GM12891 (cell line): Measurements from ENCODE around the gene MAPK1.

Experiments
- DNase-seq: peaks from one replicate; pipeline ENCODE4 v3.0.0; 2011; ENCODE audit warnings: low spot score; ENCODE audit not compliant: insufficient read length
- FAIRE-seq: peaks from 2 replicates; lab custom pipeline; 2011; peaks lifted over from hg19 to GRCh38; lab: Jason Lieb, UNC
- PAX5 ChIP-seq: IDR thresholded peaks from 2 replicates; pipeline ENCODE4 v1.6.1; 2011; ENCODE audit warnings: low read length, moderate library complexity, mild to moderate bottlenecking; ENCODE audit not compliant: insufficient read depth, severe bottlenecking
- POLR2A ChIP-seq: IDR thresholded peaks from 2 replicates; pipeline ENCODE4 v1.6.1; 2011; ENCODE audit warnings: low read depth, low read length, control low read depth
- POLR2AphosphoS5 ChIP-seq: IDR thresholded peaks from 2 replicates; pipeline ENCODE4 v1.6.1; 2011; ENCODE audit warnings: low read depth, low read length, control low read depth
- POU2F2 ChIP-seq: IDR thresholded peaks from 2 replicates; pipeline ENCODE4 v1.6.1; 2011; ENCODE audit warnings: low read depth, mild to moderate bottlenecking, control low read depth, low read length, moderate library complexity
- SPI1 ChIP-seq: IDR thresholded peaks from 2 replicates; pipeline ENCODE4 v1.6.1; 2011; ENCODE audit warnings: low read depth, low read length, control low read depth
- TAF1 ChIP-seq: IDR thresholded peaks from 2 replicates; pipeline ENCODE4 v1.6.1; 2011; ENCODE audit warnings: low read depth, low read length, control low read depth

Gene MAPK1

DNA sequence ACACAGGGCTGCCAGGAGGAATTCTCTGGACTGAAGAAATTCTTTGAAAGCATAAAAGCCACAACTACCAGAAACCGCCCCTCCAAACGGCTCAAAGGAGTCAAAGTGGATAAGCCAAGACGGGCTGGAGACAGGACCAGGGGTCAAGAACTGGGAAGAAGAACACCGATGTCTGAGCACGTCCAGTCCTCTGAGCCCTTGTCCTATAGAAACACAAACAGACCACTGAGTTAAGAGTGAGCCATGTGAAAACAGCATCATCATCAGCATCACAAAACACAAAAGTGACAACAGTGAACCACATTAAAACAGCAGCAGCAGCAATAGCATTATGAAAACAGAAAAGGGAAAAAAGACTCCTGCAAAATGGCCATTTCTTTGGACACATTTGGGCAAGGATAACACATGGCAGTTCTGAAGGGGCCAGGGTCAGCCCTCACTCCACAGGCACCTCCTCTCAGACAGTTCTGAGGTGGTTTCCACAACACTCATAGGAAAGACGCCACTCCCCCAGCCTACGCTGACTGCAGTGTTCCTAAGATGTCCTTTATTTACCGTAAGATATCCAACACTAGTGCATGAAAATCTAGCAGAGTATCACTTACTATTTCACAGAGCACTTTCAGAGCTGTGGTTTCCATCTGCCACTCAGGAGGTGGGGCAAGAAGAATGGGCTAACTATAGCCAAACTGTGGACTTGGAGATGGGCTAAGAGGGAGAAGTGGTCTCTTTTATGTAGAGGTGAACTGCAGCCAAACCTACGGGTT is 103.2 kb downstream of the MAPK1 start:
- no peak for DNase-seq
- peak; percentile 54 for FAIRE-seq
- no peak for TF ChIP-seq SPI1
- no peak for TF ChIP-seq PAX5
- TF ChIP-seq TAF1: no peak
- TF ChIP-seq POLR2AphosphoS5: no peak
- TF ChIP-seq POU2F2: no peak

DNA sequence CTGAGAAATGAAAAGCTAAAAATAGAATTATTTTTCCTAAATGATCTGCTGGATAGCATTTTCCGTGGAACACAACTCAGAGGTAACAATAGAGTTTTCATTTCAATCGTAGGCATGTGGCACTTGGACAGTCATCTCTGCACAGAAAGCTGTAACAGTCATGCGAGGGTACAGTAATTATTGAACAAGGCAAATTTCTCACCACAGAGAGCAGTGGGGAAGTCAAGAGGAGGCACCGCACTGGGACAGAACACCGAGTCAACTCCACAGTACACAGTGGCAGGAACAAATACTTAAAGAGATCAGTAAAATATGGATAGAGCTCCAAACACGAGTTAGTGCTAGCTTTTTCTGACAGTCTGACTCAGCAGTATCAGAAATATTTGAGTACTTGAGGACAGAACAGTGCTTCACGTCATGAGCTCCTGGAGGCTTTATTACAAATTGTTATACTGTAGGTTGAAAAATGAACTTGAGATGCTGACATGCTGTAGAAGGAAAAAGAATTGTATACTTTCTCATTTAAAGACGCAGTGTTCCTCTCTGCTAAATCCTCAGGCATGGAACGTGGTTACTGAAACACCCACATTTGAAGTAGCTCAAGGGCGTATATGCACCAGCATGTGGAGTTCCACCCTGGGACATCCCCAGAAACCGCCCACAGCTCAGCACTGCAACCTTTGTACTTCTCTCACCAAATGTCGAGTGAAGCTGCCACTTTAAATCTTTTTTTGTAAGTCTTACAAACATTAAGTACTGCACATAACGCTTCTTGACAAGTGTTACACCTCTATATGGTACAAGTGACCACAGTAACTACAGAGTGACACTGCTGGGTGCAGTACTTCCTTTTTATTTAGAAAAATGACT is 104.5 kb downstream of the MAPK1 start:
- TF ChIP-seq SPI1 (peak; percentile 53), POLR2AphosphoS5 (no peak)
- FAIRE-seq: no peak
- DNase-seq: no peak

- no peak for DNase-seq
- no peak for FAIRE-seq
- TF ChIP-seq POLR2AphosphoS5 (no peak), POU2F2 (no peak), PAX5 (no peak), SPI1 (no peak), POLR2A (no peak), TAF1 (no peak)
These were observed 105.3 kb downstream of the MAPK1 start for GRCh38 chr22:21761994-21762680.

DNA sequence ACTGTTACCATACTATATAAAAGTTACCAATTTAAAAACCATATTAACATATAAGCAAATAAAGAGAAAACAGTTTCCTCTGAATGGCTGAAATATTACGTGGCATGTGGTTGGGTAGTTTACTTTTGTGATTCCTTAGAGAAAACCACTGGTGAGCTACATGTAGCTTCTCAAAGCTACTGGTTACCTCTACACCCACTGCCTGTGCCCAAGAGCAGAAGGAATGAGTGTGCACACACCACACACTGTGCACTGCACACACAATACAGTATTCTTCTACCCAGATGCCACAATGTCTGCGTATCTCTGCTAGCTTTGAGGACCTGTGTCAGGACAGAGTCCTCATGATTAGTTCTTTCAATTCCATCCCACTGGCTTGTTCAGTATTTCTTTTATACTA is 106.4 kb downstream of the MAPK1 start:
- FAIRE-seq (no peak), DNase-seq (no peak)
- TF ChIP-seq TAF1 (no peak), POLR2AphosphoS5 (no peak), SPI1 (no peak), POU2F2 (no peak), POLR2A (no peak), PAX5 (no peak)

GRCh38 chr22:21760640-21761039 is 106.8 kb downstream of the MAPK1 start:
- DNase-seq: no peak
- FAIRE-seq: no peak
- TF ChIP-seq POLR2AphosphoS5: no peak
- no peak for TF ChIP-seq TAF1
- TF ChIP-seq POU2F2: no peak
- TF ChIP-seq POLR2A: no peak
- no peak for TF ChIP-seq PAX5
- no peak for TF ChIP-seq SPI1

GRCh38 chr22:21759646-21760376 is 107.6 kb downstream of the MAPK1 start:
- DNase-seq (no peak), FAIRE-seq (no peak)
- TF ChIP-seq POU2F2: no peak

DNA sequence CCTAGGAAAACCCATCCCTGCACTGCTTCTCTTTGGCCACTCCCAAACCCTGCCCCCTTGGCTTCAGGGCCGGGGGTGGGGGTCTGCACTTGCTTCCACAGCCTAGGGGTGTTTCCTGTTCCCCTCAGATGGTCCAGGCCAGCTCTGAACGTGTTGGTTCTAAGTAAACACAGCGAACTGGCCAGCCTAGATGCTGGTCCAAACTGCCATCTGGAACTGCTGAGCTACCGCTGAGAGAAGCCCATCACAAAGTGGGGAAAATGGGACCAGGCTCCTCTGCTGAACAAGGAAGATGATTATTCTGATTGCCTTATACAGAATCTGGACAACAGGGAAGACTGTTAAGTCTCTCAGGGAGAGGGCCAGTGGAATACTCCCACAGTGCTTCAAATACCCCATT is 108.4 kb downstream of the MAPK1 start:
- DNase-seq (no peak), FAIRE-seq (no peak)
- TF ChIP-seq TAF1 (no peak), SPI1 (no peak), POLR2A (no peak), PAX5 (no peak), POLR2AphosphoS5 (no peak), POU2F2 (no peak)

DNA sequence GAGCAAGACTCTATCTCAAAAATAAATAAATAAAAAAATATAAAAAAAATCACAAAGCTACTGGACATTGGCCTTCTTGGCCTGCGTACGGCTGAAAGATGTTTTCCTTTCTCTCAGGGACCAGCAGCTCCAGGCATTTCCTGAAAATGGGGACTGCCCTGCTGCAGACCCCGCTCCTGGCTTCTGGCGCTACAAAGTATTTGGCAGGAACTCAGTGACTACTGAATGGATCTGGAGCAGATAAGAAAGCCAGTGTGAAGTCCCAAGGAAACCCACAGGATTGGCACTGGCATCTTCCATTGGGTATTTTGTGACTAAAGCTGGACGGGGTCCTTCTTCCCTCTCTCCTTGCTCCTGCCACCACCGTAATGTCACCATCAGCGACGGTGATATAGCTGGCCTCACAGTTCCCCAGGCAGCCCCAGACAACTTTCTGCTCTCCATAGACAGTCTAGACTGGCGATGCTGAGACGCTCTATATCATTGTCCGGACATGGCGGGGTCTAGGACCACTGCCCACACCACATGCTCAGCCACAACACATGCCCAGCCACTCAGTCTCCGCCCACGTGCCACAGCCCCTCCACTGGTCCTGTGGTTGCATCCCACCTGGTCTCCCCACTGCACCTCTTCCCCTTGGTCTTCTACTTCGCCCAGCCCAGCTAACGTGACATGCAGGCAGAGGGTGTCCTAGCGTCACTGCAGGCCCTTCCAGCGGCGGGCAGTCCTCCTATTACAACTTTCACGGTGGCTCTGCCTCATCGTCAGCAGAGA is 109.2 kb downstream of the MAPK1 start:
- FAIRE-seq (no peak), DNase-seq (no peak)
- TF ChIP-seq POU2F2 (no peak), SPI1 (no peak), POLR2AphosphoS5 (no peak), TAF1 (no peak), POLR2A (no peak), PAX5 (no peak)

GRCh38 chr22:21755851-21756284 is 111.6 kb downstream of the MAPK1 start:
- FAIRE-seq: peak; percentile 79
- no peak for DNase-seq
- no peak for TF ChIP-seq POLR2AphosphoS5
- TF ChIP-seq POU2F2: no peak; the same call in 1 of the 2 replicates
- TF ChIP-seq SPI1: peak; percentile 46; the same call in 1 of the 2 replicates
